SKM-1 treated with dmso at 0.1 percent for 144 hours (cell line): ENCODE data around the gene KLC1.
"Not testable (repeated sequence)": the region's sequence is repeated elsewhere in the genome, so short reads cannot be mapped to it uniquely, and the experiment has no call there.

Experiments
- DNase-seq: peaks from one replicate; lab custom pipeline; 2025; ENCODE audit not compliant: unreplicated experiment; lab: John Stamatoyannopoulos, UW

KLC1 gene

GRCh38 chr14:103628684-103629502 is at the start of gene KLC1:
Gene KLC1, plus strand, starts transcription at chr14:103629211. Its CDS starts 25,354 bp downstream, at chr14:103654565.
- DNase-seq: no peak

GRCh38 chr14:103581206-103581605 is 47.8 kb upstream of the KLC1 start:
- no peak for DNase-seq

- DNase-seq: no peak
These were observed 46.9 kb upstream of the KLC1 start for GRCh38 chr14:103581954-103582703.

- no peak for DNase-seq
These were observed 44.6 kb upstream of the KLC1 start for GRCh38 chr14:103584326-103584915.

GRCh38 chr14:103593577-103593976 is 35.4 kb upstream of the KLC1 start:
- DNase-seq: no peak

GRCh38 chr14:103594265-103594664 is 34.7 kb upstream of the KLC1 start:
- no peak for DNase-seq

GRCh38 chr14:103597623-103598377 is 31.2 kb upstream of the KLC1 start:
- no peak for DNase-seq

- DNase-seq: no peak
These were observed 28.5 kb upstream of the KLC1 start for GRCh38 chr14:103600503-103600902.

GRCh38 chr14:103604620-103605019 is 24.4 kb upstream of the KLC1 start:
- DNase-seq: no peak

GRCh38 chr14:103606963-103607668 is 21.9 kb upstream of the KLC1 start:
- peak; percentile 53 for DNase-seq

- DNase-seq: no peak
These were observed 21.2 kb upstream of the KLC1 start for GRCh38 chr14:103607822-103608221.

GRCh38 chr14:103609081-103609480 is 19.9 kb upstream of the KLC1 start:
- not testable (repeated sequence) for DNase-seq

- DNase-seq: no peak
These were observed 17.8 kb upstream of the KLC1 start for GRCh38 chr14:103611215-103611614.

- DNase-seq: no peak
These were observed 15.5 kb upstream of the KLC1 start for GRCh38 chr14:103613517-103613916.

- DNase-seq: no peak
These were observed 12.2 kb upstream of the KLC1 start for GRCh38 chr14:103616635-103617300.

- no peak for DNase-seq
These were observed 10.0 kb upstream of the KLC1 start for GRCh38 chr14:103619057-103619456.

GRCh38 chr14:103621860-103622259 is 7.2 kb upstream of the KLC1 start:
- no peak for DNase-seq

- DNase-seq: no peak
These were observed 5.7 kb upstream of the KLC1 start for GRCh38 chr14:103623308-103623707.

- no peak for DNase-seq
These were observed 5.0 kb upstream of the KLC1 start for GRCh38 chr14:103623883-103624482.

GRCh38 chr14:103624860-103625259 is 4.2 kb upstream of the KLC1 start:
- DNase-seq: no peak
